ENCODE measurements around the gene ZNF195.
"Not testable (repeated sequence)": the region's sequence is repeated elsewhere in the genome, so short reads cannot be mapped to it uniquely, and the experiment has no call there.

Gene ZNF195

DNA sequence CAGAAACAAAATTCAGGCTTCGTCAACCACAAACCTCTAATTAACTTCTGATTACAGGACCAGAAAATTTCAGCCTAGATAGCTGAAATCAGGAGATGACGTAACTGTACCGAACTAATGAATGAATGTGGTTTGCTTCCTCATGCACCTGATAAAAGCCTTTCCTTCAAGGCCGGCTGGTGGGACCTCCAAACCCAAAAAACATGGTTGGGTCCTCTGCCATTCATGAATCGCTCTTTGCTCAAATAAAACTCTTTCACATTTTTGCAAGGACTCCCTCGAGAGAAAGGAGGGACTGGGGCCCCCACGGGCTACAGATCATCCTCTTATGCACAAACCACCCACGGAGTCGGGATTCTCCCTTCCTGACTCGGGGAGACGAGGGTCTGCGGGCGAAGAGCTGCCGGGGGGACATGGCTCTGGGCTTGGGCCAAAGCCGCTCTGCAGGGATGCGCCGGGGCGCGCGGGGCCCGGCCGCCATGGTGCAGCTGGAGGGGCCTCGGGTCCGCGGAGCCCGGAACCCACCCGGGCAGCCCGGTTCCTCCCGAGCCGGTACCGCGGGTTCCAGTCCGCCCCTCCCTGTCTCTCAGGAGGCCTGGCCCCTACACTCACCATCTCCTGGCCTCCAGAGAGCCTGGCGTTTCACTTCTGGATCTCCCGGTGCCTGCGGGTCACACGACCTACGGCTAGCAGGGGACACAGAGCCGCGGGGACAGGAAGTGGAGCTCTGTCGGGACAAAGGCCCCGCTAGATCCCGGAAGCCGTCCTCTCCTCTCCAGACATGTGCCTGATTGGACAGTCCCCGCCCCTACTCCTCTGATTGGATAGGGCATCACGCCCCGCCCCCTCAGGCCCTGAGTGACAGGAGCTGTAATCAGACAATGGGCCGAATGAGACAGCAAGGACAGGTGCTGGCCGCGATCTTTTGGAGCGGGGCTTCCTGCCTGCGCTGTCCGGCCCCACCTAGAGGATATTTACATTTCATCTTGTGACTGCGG is at the start of gene ZNF195:
Gene ZNF195, minus strand, starts transcription at position 721 of the 998 bp plus-strand sequence. Its CDS starts 106 bp downstream, at position 615.
- peak; percentile 36 for FAIRE-seq

DNA sequence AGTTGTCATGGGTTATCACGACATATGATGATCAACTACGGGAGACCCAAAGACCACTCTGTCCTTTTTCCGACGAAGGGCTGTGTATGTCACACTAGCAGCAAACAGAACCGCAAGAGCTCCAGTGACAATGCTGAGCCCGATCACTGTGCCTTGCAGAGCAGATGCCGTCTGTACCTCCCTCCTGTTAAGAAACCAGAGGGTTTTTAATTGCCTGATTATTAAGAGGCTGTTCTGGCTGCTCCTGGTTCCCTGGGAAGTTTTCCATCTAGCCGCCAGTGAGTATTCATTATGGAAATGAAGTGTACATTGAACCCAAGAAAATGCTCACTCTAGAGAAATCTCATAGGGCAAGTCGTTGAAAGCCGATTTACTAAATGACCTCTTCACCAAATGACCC is 49.1 kb upstream of the ZNF195 start:
- FAIRE-seq: not testable (repeated sequence)

GRCh38 chr11:3426541-3426940 is 47.6 kb upstream of the ZNF195 start:
- FAIRE-seq: not testable (repeated sequence)

- not testable (repeated sequence) for FAIRE-seq
Observed at GRCh38 chr11:3423928-3424327, 45.0 kb upstream of the ZNF195 start.

- not testable (repeated sequence) for FAIRE-seq
Observed at GRCh38 chr11:3423138-3423731, 44.3 kb upstream of the ZNF195 start.

DNA sequence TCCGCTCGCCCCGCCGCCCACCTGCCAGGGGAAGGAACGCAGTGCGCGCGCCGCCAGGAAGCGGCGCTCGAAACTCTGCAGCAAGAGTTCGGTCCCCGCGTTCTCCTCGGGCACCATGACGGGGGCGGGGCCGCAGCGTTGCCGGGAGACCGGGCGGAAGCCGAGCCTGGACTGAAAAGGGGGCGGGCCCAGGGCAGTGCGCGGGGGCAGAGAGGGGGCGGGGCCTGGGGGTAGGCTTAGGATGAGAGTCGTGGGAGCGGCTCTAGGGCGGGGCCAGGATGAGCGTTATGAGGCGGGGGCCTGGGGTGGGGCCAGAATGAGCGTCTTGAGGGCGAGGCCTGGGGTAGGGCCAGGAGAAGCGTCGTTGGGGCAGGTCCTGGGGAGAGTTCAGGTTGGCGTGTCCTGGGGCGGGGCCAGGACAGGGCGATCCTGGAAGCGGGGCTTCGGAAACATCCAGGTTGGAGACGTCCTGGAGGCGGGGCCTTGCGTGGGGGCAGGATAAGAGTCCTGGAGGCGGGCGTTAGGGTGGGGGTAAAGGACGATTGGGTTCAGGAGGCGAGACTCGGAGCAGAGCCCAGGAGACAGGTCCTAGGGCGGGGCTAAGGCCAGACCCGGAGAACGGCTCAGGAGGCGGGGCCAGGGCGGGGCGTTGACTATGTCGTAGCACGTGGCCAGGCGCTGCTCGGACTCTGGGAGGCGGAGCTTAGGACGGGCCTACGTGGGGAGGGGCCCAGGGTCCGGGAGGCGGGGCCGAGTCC is 43.6 kb upstream of the ZNF195 start:
- FAIRE-seq: not testable (repeated sequence)

- not testable (repeated sequence) for FAIRE-seq
Observed at GRCh38 chr11:3421608-3422379, 42.8 kb upstream of the ZNF195 start.

- not testable (repeated sequence) for FAIRE-seq
Observed at GRCh38 chr11:3420281-3421042, 41.5 kb upstream of the ZNF195 start.

DNA sequence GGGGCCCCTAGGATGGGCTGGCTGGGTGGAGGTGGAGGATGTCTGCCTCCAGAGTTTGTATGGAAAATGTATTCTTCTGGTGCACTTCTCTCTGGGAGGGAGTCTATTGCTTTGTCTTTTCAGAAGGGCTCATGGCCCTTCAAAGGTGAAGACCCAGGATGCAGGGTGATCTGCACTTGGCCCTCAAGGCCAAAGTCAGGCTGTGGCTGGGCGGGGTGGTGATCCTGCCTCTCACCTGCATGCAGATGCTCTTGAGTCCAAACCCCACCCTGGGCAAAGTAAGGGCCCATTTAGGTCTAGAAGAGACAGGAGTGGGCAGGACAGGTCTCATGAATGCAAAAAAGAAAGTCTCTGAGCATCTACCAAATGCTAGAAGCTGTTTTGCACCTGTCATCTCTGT is 40.5 kb upstream of the ZNF195 start:
- not testable (repeated sequence) for FAIRE-seq

GRCh38 chr11:3417047-3417446 is 38.1 kb upstream of the ZNF195 start:
- FAIRE-seq: not testable (repeated sequence)

GRCh38 chr11:3415301-3415700 is 36.4 kb upstream of the ZNF195 start:
- FAIRE-seq: not testable (repeated sequence)

GRCh38 chr11:3413666-3414065 is 34.7 kb upstream of the ZNF195 start:
- not testable (repeated sequence) for FAIRE-seq

- FAIRE-seq: no peak
Observed at GRCh38 chr11:3412837-3413236, 33.9 kb upstream of the ZNF195 start.

GRCh38 chr11:3408722-3409121 is 29.8 kb upstream of the ZNF195 start:
- FAIRE-seq: not testable (repeated sequence)

DNA sequence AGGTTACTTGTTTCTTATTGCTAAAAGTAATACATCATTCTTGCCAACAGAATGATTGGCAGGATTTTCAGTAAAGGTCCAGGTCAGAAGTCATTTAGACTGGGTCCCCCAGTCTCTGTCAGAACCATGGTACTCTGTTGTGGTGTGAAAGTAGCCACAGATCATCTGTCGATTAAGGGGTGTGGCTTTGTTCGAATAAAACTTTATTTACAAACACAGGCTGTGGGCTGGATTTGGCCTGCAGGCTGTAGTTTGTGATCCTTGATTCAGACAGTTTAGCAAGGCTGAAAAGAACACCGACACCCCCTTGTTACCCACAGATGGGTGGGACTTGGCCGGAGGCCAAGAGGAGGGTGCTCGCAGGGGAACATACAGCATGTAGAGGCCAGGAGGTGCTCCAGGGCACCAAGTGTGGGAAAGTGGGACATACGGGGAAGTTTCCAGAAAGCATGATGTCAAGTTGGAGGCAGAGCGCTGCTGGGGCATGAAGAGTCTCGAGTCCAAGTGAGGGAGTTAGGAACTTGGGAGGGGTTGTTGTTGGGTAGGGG is 29.2 kb upstream of the ZNF195 start:
- FAIRE-seq: not testable (repeated sequence)

GRCh38 chr11:3406937-3407336 is 28.0 kb upstream of the ZNF195 start:
- FAIRE-seq: not testable (repeated sequence)

DNA sequence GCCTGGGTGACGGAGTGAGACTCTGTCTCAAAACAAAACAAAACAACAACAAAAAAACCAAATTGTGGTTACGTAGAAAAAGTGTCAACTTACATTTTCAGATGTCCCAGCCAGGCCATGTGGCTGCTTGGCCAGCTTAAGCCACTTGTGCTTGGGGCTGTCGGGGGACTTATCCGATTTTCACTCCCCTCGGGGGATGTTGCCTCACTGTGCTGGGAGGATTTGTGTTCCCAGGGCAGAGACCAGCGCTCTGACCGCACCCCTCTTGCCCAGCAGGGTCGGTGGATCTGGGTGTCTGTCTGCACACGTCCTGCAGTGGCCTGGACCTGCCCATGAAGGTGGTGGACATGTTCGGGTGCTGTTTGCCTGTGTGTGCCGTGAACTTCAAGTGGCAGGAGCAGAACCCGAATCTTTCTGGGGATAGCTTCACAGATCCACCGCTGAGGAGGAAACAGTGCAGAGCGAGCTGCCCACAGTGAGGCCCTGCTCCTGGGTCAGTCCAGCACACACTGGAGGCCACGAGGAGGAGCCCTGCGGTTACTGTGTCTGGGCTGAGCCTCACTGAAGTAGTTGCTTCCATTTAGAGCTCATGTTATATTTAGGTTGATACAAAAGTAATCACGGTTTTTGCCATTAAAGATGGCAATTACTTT is 27.4 kb upstream of the ZNF195 start:
- not testable (repeated sequence) for FAIRE-seq

DNA sequence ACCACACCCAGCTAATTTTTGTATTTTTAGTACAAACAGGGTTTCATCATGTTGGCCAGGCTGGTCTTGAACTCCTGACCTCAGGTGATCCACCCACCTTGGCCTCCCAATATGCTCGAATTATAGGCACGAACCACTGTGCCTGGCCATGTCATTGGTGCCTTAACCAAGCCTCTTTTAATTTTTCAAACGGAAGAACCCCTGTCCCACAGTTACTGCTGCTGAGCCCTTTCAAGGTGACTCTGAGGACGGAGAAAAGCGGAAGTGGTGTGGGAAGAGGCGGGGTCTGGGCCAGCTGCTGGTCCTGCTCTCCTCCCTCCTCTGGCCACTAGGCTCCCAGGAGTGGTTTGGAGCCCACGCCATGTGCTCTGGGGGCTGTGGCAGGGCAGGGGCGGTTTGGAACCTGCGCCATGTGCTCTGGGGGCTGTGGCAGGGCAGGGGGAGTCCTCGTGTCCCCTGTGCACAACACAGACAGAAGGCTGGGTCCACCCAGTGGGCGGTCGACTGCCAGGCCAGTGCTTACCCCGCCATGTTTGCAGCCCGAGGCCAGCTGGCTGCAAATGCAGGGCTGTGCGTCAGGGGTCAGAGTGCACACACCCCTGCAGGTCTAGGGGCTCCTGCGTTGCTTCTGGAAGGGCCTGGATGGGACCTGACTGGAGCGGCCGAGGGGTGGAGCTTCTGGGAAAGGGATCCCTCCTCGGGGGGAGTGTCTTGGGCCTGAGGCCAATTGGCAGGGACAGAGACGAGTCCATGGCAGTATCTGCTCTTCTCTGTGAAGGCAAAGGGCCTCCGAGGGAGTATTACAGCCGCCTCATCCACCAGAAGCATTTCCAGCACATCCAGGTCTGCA is 25.4 kb upstream of the ZNF195 start:
- not testable (repeated sequence) for FAIRE-seq

DNA sequence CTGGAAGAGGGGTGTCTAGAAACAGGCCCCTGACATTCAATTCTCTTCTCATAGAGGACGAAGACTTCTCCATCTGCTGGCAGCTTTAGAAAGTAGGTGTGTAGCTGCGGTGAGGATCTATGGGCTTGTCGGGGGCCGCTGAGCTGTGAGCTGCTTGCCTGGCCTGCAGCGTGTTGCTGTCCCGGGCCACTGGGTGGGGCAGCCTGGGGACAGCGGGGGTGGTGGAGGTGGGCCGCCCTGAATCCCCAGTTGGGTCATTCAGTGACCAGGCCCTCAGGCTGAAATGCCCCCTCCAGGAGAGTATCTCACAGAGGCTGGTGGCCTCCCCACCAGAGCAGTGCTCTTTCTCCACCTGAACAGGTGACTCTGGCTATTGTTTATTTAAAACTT is 23.9 kb upstream of the ZNF195 start:
- not testable (repeated sequence) for FAIRE-seq
